Fibroblast of villous mesenchyme (primary cell): ENCODE measurements around the gene PDE5A. TPM values are rescaled to one million over a fixed set of nuclear protein-coding genes. Genes with fewer than 3 reads are reported as not detected.

ENCODE experiments used
- DNase-seq: peaks from one replicate; pipeline ENCODE4 v3.0.0-alpha.2; 2010; ENCODE audit warnings: low read depth
- H3K4me3 ChIP-seq: 2 replicates; pipeline ENCODE4 v1.5.1; 2011; ENCODE audit warnings: low read depth, mild to moderate bottlenecking, low read length
- CTCF ChIP-seq: IDR thresholded peaks from 2 replicates; pipeline ENCODE4 v1.5.1; 2012; ENCODE audit warnings: low read depth, mild to moderate bottlenecking, low read length; ENCODE audit not compliant: insufficient read depth
- total RNA-seq: library from RNA; depleted of rRNA; stranded (reverse); fragments of >200 nt; gene quantifications from 2 replicates; pipeline ENCODE4 v1.2.3, GENCODE V29; 2012

PDE5A gene
- total RNA-seq, 1 donor = 162 TPM

- no peak for DNase-seq
- no peak overlapping the region for H3K4me3 ChIP-seq
- no peak for TF ChIP-seq CTCF
Observed at GRCh38 chr4:119543187-119543586, 85.4 kb downstream of the PDE5A start.

- no peak for TF ChIP-seq CTCF
- H3K4me3 ChIP-seq = no peak overlapping the region
- DNase-seq = no peak
Observed at GRCh38 chr4:119540249-119540648, 88.4 kb downstream of the PDE5A start.

- no peak overlapping the region for H3K4me3 ChIP-seq
- TF ChIP-seq CTCF = no peak
- no peak for DNase-seq
Observed at GRCh38 chr4:119537586-119537985, 91.0 kb downstream of the PDE5A start.

GRCh38 chr4:119536572-119537528 lies 91.8 kb downstream of the PDE5A start:
- DNase-seq = no peak
- no peak for TF ChIP-seq CTCF
- no peak overlapping the region for H3K4me3 ChIP-seq

GRCh38 chr4:119532319-119532718 lies 96.3 kb downstream of the PDE5A start:
- DNase-seq = no peak
- H3K4me3 ChIP-seq = no peak overlapping the region
- TF ChIP-seq CTCF = no peak

GRCh38 chr4:119529788-119530187 lies 98.8 kb downstream of the PDE5A start:
- H3K4me3 ChIP-seq = no peak overlapping the region
- no peak for DNase-seq
- TF ChIP-seq CTCF = no peak
